Measurements from ENCODE around the gene PLS3. TPM values are rescaled to one million over a fixed set of nuclear protein-coding genes. Genes with fewer than 3 reads are reported as not detected.
A peak's percentile ranks its signal among the peaks of the same experiment; 100 is the strongest.

Gene PLS3
- total RNA-seq, 2 donors from 2014 or later: 466 to 474 TPM

GRCh38 chrX:115592997-115593734 lies 32.2 kb downstream of the PLS3 start:
- Histone ChIP-seq H3K36me3 (no peaks in the 10 kb centered on the region), H3K4me1 (ENCODE audit: control insufficient read depth in 1 of 2, low read depth in 2 of 2) (peaks cover 0 to 48% of the 10 kb centered on the region in 2 donors), H3K4me3 (peak overlapping the region; percentile 70), H3K9me3 (no peaks in the 10 kb centered on the region), H3K27ac (peak overlapping the region; percentile 79 to 84), H3K27me3 (replicated peaks; ENCODE audit: insufficient read depth) (no peaks in the 10 kb centered on the region)
- DNase-seq (ENCODE audit: low spot score) (no peak), ATAC-seq (ENCODE audit: insufficient number of reproducible peaks, low FRiP score, low read depth) (no peak)
- TF ChIP-seq CTCF (IDR thresholded peaks at IDR 0.05): no peak

GRCh38 chrX:115595049-115595448 lies 34.1 kb downstream of the PLS3 start:
- Histone ChIP-seq H3K4me3 (peak overlapping the region; percentile 70), H3K27me3 (replicated peaks; ENCODE audit: insufficient read depth) (no peaks in the 10 kb centered on the region), H3K36me3 (no peaks in the 10 kb centered on the region), H3K4me1 (ENCODE audit: control insufficient read depth in 1 of 2, low read depth in 2 of 2) (peaks cover 0 to 38% of the 10 kb centered on the region in 2 donors), H3K9me3 (no peaks in the 10 kb centered on the region), H3K27ac (peak overlapping the region; percentile 79 to 84)
- ATAC-seq (ENCODE audit: insufficient number of reproducible peaks, low FRiP score, low read depth) (no peak), DNase-seq (ENCODE audit: low spot score) (no peak)
- no peak for TF ChIP-seq CTCF (IDR thresholded peaks at IDR 0.05)

GRCh38 chrX:115598556-115598955 lies 37.6 kb downstream of the PLS3 start:
- Histone ChIP-seq H3K27ac (peak overlapping the region; percentile 43 to 66), H3K27me3 (replicated peaks; ENCODE audit: insufficient read depth) (no peaks in the 10 kb centered on the region), H3K4me3 (no peak overlapping the region), H3K36me3 (peaks cover 5% of the 10 kb centered on the region), H3K4me1 (ENCODE audit: control insufficient read depth in 1 of 2, low read depth in 2 of 2) (peaks cover 0 to 47% of the 10 kb centered on the region in 2 donors), H3K9me3 (no peaks in the 10 kb centered on the region)
- no peak for DNase-seq (ENCODE audit: low spot score)
- ATAC-seq (ENCODE audit: insufficient number of reproducible peaks, low FRiP score, low read depth): no peak
- no peak for TF ChIP-seq CTCF (IDR thresholded peaks at IDR 0.05)

GRCh38 chrX:115602308-115602707 lies 41.3 kb downstream of the PLS3 start:
- no peak for TF ChIP-seq CTCF (IDR thresholded peaks at IDR 0.05)
- Histone ChIP-seq H3K9me3 (no peaks in the 10 kb centered on the region), H3K27me3 (replicated peaks; ENCODE audit: insufficient read depth) (no peaks in the 10 kb centered on the region), H3K4me1 (ENCODE audit: control insufficient read depth in 1 of 2, low read depth in 2 of 2) (peaks cover 0 to 50% of the 10 kb centered on the region in 2 donors), H3K36me3 (peaks cover 5% of the 10 kb centered on the region), H3K4me3 (no peak overlapping the region), H3K27ac (peak overlapping the region; percentile 36 to 63)
- DNase-seq (ENCODE audit: low spot score) (no peak), ATAC-seq (ENCODE audit: insufficient number of reproducible peaks, low FRiP score, low read depth) (no peak)

DNA sequence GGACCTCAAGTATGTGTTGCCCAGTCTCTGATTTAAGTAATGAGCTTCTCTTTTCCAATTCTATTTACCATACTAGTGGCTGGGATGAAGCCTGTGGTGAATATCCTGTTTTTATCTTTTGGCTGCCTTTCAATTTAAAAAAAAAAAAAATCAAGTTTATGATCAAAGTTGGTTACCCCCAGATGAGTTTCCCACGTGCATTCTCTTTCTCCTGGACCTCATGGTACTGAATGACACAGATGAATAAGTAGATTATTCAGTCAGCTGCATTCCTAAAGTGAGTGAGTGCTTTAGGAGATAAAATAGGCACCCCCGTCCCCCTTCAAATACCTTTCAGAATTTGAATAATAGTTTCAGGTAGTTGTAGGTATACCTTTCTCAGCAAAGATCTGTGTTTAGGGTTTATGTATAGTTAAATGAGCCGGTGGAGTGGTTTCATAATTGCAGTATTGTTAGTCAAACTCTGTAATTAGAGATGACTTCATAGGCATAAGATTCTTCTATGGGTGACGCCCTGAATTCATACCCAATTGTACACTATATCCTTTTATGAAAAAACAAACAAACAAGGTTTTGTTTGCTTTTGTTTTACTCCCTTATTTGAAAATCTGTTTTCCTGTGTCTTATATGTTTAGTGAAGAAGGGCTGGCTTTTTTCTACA lies 41.9 kb downstream of the PLS3 start:
- ATAC-seq (ENCODE audit: insufficient number of reproducible peaks, low FRiP score, low read depth): no peak
- peak overlapping the region; percentile 36 to 63 for H3K27ac ChIP-seq
- peaks cover 5% of the 10 kb centered on the region for H3K36me3 ChIP-seq
- no peak for TF ChIP-seq CTCF (IDR thresholded peaks at IDR 0.05)
- DNase-seq (ENCODE audit: low spot score): no peak
- H3K9me3 ChIP-seq: no peaks in the 10 kb centered on the region
- H3K4me1 ChIP-seq (ENCODE audit: control insufficient read depth in 1 of 2, low read depth in 2 of 2): peaks cover 0 to 50% of the 10 kb centered on the region in 2 donors
- no peaks in the 10 kb centered on the region for H3K27me3 ChIP-seq (replicated peaks; ENCODE audit: insufficient read depth)
- H3K4me3 ChIP-seq: no peak overlapping the region
